ENCODE results near the gene ATP11A.

ATP11A gene

GRCh38 chr13:112716841-112717520 is 27.1 kb downstream of the ATP11A start:
- no peak overlapping the region for H3K4me3 ChIP-seq (ENCODE audit: low read length)
- TF ChIP-seq, protein P1, sequence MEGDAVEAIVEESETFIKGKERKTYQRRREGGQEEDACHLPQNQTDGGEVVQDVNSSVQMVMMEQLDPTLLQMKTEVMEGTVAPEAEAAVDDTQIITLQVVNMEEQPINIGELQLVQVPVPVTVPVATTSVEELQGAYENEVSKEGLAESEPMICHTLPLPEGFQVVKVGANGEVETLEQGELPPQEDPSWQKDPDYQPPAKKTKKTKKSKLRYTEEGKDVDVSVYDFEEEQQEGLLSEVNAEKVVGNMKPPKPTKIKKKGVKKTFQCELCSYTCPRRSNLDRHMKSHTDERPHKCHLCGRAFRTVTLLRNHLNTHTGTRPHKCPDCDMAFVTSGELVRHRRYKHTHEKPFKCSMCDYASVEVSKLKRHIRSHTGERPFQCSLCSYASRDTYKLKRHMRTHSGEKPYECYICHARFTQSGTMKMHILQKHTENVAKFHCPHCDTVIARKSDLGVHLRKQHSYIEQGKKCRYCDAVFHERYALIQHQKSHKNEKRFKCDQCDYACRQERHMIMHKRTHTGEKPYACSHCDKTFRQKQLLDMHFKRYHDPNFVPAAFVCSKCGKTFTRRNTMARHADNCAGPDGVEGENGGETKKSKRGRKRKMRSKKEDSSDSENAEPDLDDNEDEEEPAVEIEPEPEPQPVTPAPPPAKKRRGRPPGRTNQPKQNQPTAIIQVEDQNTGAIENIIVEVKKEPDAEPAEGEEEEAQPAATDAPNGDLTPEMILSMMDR (conservative IDR thresholded peaks at IDR 0.05; ENCODE audit: low read length) = no peak
- DNase-seq (ENCODE audit: low read depth) = no peak

DNA sequence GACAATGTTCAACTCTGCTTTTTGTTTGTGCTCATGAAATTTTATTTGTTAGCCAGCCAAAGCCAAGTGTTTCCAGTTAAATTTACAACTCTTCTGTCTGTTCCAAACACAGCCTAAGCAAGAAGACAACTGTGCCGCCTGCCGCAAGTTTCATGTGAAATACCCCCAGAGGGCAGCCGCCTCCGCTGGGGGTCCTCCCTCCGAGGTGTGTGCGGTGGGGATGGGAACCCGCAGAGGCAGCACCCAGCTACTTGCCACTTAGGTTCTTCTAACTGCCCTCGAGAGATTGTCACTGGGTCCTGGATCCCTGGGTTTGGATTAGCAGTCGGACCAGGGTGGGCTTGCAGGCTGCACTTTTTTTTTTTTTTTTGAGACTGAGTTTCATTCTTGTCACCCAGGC is 28.5 kb downstream of the ATP11A start:
- no peak overlapping the region for H3K4me3 ChIP-seq (ENCODE audit: low read length)
- TF ChIP-seq, protein P1 (conservative IDR thresholded peaks at IDR 0.05; ENCODE audit: low read length) = no peak
- no peak for DNase-seq (ENCODE audit: low read depth)

- TF ChIP-seq, protein P1 (conservative IDR thresholded peaks at IDR 0.05; ENCODE audit: low read length) = no peak
- no peak overlapping the region for H3K4me3 ChIP-seq (ENCODE audit: low read length)
- no peak for DNase-seq (ENCODE audit: low read depth)
Measured at GRCh38 chr13:112719016-112719415, 29.2 kb downstream of the ATP11A start.

DNA sequence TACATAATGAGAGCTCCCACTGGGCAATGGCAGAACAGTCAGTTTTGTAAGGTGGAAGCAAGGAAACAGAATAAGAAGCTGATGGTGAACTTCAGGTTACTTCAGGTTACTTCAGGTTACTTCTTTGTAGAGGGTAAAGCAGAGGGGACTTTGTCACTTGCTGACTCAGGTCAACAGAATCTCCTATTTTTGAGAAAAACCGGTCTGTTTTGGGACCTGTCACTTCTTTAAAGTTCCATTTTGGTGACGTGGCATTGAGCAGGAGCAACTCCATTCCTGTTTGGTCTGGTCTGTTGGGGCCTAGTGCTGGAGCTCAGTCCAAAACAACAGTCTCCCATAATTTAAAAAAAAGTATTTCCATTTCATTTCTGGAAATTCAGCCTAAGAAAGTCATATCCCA is 29.7 kb downstream of the ATP11A start:
- TF ChIP-seq, protein P1 (conservative IDR thresholded peaks at IDR 0.05; ENCODE audit: low read length) = no peak
- no peak for DNase-seq (ENCODE audit: low read depth)
- no peak overlapping the region for H3K4me3 ChIP-seq (ENCODE audit: low read length)

DNA sequence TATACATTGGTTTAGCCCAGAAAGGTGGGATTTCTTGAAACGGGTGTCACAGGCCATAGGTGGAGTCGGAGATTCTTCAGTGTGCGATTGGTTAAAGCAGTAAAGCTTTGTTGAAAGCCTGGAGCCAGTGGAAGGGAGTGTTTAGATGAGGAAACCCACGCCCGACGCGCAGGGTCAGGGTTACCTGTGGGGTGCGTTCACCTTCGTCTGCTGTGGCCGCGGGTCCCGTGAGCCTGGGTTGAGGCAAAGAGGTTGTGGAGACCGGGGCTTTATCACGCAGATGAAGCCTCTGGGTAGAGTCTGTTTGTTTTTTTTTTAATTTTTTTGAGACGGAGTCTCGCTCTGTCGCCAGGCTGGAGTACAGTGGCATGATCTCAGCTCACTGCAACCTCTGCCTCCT is 30.4 kb downstream of the ATP11A start:
- TF ChIP-seq, protein P1 (conservative IDR thresholded peaks at IDR 0.05; ENCODE audit: low read length) = no peak
- H3K4me3 ChIP-seq (ENCODE audit: low read length) = no peak overlapping the region
- DNase-seq (ENCODE audit: low read depth) = no peak

DNA sequence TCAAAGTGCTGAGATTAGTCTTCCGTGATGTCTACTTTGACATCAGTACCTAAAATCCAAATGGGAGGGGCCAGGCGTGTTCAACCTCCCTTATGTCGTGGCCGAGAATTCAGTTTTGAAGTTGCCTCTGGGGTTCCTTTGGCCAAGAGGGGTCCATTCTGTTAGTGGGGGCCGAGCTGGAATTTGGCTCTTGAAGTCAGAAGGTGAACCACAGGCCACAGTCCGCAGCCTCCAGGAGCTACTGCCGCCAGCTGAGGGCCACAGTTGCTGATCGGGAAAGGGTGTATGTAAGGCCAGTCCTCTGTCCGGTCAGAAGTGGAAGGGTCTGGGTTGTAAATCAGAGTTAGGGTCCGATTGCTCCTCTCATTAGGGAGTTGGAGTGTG is 31.0 kb downstream of the ATP11A start:
- TF ChIP-seq, protein P1 (conservative IDR thresholded peaks at IDR 0.05; ENCODE audit: low read length) = no peak
- no peak for DNase-seq (ENCODE audit: low read depth)
- no peak overlapping the region for H3K4me3 ChIP-seq (ENCODE audit: low read length)
